Prostate gland (tissue), 2 donors: ENCODE data around the gene TBC1D5.

Source experiments
- CTCF ChIP-seq, 4 experiments: fragments of 200-600 bp in 2 of 4; fragments of 450-650 bp in 2 of 4; sonication (generic) in 2 of 4; IDR thresholded peaks; 1 replicate in 3 of 4; 2 replicates in 1 of 4; pipeline ENCODE4 v1.5.1; 2016 to 2019; ENCODE audit warnings: antibody characterized with exemption in 4 of 4, mild to moderate bottlenecking in 2 of 4, moderate library complexity in 2 of 4
- POLR2A ChIP-seq: fragments of 450-650 bp; IDR thresholded peaks from one replicate; pipeline ENCODE4 v1.6.1; 2016; ENCODE audit warnings: antibody characterized with exemption, mild to moderate bottlenecking

DNA sequence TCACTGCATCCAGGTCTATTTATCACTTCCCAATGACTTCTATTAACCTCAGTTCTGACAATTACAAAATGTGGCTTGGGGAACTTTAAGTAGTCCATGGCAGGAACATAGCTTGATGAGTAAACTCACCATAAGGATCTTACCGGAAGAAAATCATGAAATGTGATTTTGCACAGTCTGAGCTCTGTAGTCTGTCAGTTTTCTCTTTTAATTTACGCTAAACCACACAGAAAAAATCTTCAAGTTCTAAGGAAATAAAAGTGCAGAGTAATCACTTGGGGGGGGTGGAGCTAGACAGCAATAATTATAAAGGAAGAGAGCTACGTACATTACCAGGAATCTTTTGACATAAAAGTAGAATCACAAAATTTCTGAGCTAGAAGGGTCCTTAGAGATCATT lies 9.2 kb downstream of the TBC1D5 start:
- no peak for TF ChIP-seq CTCF (IDR thresholded peaks at IDR 0.05)
- TF ChIP-seq POLR2A, result no peak
